Measurements from ENCODE around the gene FBRSL1.

GRCh38 chr12:132517013-132517739, 27.2 kb downstream of the FBRSL1 start:
- TF ChIP-seq CTCF (IDR thresholded peaks at IDR 0.05 in 8 of 11, conservative IDR thresholded peaks at IDR 0.05 in 3 of 11) (no peak), POLR2A (IDR thresholded peaks at IDR 0.05) (no peak)
